Large intestine (tissue), 3 donors: Measurements from ENCODE around the gene SHANK2. TPM values are rescaled to one million over a fixed set of nuclear protein-coding genes. Genes with fewer than 3 reads are reported as not detected.

Experiments used
- DNase-seq, 2 donors: peaks; one replicate each; pipeline versions ENCODE4 v3.0.0 to v3.0.0-alpha.2; 2013
- H3K27ac ChIP-seq: one replicate; pipeline ENCODE4 v1.5.1; 2013; ENCODE audit warnings: low read length
- H3K27me3 ChIP-seq: 2 replicates; pipeline ENCODE4 v1.6.1; 2013; ENCODE audit warnings: low read length; ENCODE audit not compliant: control insufficient read depth, insufficient read depth
- H3K36me3 ChIP-seq: 2 replicates; pipeline ENCODE4 v1.6.1; 2013; ENCODE audit warnings: low read length; ENCODE audit not compliant: control insufficient read depth, insufficient read depth
- H3K4me1 ChIP-seq: one replicate; pipeline ENCODE4 v1.6.1; 2013; ENCODE audit warnings: low read length; ENCODE audit not compliant: control insufficient read depth, insufficient read depth
- H3K4me3 ChIP-seq: one replicate; pipeline ENCODE4 v1.5.1; 2013; ENCODE audit warnings: low read length
- H3K9me3 ChIP-seq: one replicate; pipeline ENCODE4 v1.6.1; 2013; ENCODE audit warnings: mild to moderate bottlenecking, low read depth, low read length, moderate library complexity; ENCODE audit not compliant: control insufficient read depth
- WGBS: methylation state at CpG from one replicate; pipeline ENCODE4 v1.1.5; 2013; ENCODE audit warnings: low lambda C conversion rate; ENCODE audit not compliant: insufficient coverage; 5-methylcytosine and 5-hydroxymethylcytosine counted together
- polyA plus RNA-seq: library from polyadenylated mRNA; unstranded; fragments of 120-200 nt; gene quantifications from one replicate; pipeline ENCODE4 v1.2.1, GENCODE V29; 2013

SHANK2 gene
- polyA plus RNA-seq, 1 donor, result 16.5 TPM

DNA sequence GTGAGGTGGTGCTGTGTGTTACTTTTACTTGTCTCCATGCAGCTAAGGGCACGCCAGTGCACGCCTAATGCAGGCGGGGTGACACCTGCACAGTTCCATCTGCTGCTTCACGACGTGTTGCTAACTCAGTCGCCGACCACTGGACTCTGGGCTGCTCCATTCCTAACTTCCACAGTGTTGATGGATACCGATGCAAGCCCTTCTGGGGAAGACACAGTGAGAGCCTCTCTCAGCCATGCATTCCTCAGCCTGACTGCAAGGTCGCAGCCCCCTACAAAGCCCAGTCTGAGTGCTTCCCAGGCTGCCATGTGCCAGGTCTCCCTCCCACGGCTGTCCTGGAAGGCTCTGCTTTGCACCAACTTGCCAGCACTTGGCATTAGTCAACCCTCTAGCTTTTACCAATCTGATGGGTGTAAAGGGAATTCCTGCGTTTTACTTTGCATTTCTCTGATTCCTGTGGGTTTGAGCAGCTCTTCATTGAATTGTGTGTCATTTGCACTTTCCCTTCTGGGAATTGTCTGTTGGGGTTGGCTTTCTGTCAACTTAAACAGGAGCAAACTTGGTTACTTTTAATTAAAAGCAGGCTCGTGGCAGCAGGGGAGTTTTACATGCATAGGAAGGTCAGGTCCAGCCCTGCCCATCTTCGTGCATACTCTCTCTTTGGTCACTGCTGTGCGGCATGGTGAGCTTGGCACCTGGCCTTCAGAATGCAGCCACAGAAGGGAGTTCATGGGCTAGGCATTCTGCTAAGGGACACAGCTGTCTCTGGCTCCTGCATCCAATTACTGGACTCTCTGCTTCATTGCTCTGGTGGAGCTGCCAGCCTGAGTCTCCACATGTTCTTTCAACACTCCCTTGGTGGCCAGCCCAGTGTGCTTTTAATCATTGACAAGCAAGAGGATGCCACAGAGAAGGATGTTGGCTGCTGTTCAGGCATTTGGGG lies 34.6 kb upstream of the SHANK2 start:
- 63% methylated on average over 1 of the region's 14 CpGs for WGBS
- Histone ChIP-seq H3K36me3 (no peaks in the 10 kb centered on the region), H3K4me1 (peaks cover 31% of the 10 kb centered on the region), H3K27ac (no peak overlapping the region), H3K27me3 (no peaks in the 10 kb centered on the region), H3K9me3 (peaks cover 3% of the 10 kb centered on the region), H3K4me3 (no peak overlapping the region)
- no peak for DNase-seq

DNA sequence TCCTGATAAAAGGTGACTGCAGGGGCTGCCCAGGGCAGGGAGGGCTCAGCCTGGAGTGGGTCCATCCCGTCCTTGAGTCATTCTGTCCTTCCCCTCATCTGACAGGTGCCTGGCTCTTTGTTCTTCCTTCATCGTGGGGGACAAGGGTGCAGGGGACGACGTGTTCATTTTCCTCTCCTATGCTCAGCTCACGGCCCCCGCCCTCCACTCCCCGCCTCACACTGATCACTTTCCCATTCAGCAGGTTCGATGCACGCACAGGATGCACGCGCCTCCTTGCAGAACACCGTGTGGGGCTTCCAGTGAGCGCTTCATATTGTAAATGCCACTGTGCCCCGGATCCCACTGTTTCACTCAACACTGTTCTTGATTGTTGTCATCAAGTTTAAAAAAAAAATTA lies 32.7 kb upstream of the SHANK2 start:
- H3K36me3 ChIP-seq, result no peaks in the 10 kb centered on the region
- no peaks in the 10 kb centered on the region for H3K9me3 ChIP-seq
- H3K27ac ChIP-seq, result no peak overlapping the region
- no peak for DNase-seq
- H3K4me3 ChIP-seq, result no peak overlapping the region
- H3K27me3 ChIP-seq, result no peaks in the 10 kb centered on the region
- H3K4me1 ChIP-seq, result peaks cover 32% of the 10 kb centered on the region
- 100% methylated on average over 2 of the region's 14 CpGs for WGBS

DNA sequence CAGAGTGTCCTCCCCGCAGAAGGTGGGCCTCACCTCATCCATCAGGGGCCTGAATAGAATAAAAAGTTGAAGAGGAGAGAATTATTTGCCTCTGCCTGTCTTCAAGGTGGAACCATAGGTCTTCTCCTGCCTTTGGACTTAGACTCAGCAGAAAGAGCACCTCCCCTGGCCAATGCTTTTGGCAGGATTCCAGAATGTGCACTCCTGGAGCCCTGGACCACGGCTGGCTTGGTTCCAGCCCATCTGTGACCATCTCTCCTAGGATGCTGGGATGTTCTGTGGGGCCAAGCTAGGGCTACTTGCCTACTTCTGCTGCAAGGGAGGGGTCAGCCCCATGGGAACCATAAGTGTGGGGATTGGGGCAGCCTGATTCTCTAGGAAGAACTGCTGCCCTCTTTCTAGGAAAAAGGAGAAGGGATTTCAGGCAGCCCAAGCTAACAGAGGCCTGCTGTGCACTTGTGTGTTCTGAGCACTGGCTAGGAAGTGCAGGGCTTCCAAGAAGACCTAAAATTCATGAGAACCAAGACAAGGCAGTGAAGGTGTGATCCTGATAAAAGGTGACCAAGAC lies 32.2 kb upstream of the SHANK2 start:
- Histone ChIP-seq H3K9me3 (no peaks in the 10 kb centered on the region), H3K36me3 (no peaks in the 10 kb centered on the region), H3K4me1 (peaks cover 32% of the 10 kb centered on the region), H3K27me3 (no peaks in the 10 kb centered on the region), H3K4me3 (no peak overlapping the region), H3K27ac (peak overlapping the region; percentile 50)
- peak in 1 of 2 donors; percentile 47 for DNase-seq
- WGBS, result no CpG with 5 or more reads among the region's 2 CpGs

DNA sequence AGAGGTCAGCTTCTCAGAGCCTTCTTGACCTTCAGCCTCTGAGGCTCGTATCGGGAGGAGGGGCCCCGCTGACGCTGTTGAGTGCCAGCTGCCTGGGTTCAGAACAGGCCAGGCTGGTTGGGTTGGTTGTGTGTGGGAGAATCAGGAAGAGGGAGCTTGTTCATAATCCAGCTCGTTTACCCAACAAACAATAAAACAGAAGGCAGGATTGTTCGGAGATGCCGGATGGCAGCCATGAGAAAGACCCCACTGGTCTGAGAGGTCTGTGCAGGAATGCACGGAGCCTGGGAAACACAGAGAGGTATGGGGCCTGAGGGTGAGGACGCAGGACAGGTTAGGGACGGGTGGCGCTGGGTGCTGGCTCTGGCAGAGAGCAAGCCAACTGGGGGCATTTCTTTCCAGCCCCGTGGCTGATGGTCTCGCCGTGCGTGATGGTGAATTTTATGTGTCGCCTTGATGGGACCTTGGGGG lies 31.6 kb upstream of the SHANK2 start:
- no peaks in the 10 kb centered on the region for H3K27me3 ChIP-seq
- H3K9me3 ChIP-seq, result no peaks in the 10 kb centered on the region
- peak overlapping the region; percentile 50 for H3K27ac ChIP-seq
- peak; percentile 69 to 86 for DNase-seq
- H3K36me3 ChIP-seq, result no peaks in the 10 kb centered on the region
- H3K4me3 ChIP-seq, result peak overlapping the region; percentile 12
- WGBS, result no CpG with 5 or more reads among the region's 16 CpGs
- H3K4me1 ChIP-seq, result peaks cover 32% of the 10 kb centered on the region

DNA sequence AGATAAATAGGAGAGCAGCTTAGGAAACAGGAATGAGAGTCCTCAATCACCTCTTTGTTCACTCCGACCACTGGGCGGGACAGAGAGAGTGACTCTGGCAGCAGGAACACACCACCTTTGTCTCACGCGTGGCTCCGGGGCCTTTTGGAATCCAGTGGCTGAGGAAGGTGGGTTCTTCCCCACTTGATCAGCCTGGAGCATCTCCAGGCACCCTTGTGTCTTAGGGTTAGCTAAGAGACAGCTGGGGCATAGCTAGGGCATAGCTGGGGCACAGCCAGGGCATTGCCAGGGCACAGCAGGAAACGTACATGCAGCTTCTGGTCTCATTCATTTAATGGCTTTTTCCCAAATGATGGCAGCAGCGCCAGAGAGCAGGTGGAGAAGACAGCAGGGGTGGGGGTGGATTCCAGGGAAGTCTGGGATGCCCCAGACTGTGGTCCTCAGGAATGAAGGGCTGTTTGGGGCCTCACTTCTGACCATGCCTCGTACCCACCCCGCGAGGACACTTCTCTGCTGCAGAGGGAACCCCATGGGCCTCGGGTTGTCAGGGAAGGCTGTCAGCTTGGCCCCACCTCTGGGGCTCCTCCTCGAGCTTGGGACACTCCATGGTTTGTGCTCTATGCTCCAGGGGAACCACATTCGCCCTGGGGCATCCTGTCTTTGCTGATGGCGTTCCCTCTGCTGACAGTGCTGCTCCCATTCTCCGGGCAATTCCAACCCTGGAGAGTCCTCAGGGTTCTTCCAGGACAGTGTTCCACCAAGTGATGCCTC lies 30.4 kb upstream of the SHANK2 start:
- peak in 1 of 2 donors; percentile 55 for DNase-seq
- no peaks in the 10 kb centered on the region for H3K9me3 ChIP-seq
- peaks cover 32% of the 10 kb centered on the region for H3K4me1 ChIP-seq
- H3K27me3 ChIP-seq, result no peaks in the 10 kb centered on the region
- WGBS, result 80% methylated on average over 1 of the region's 15 CpGs
- no peaks in the 10 kb centered on the region for H3K36me3 ChIP-seq
- H3K4me3 ChIP-seq, result no peak overlapping the region
- H3K27ac ChIP-seq, result peak overlapping the region; percentile 55

DNA sequence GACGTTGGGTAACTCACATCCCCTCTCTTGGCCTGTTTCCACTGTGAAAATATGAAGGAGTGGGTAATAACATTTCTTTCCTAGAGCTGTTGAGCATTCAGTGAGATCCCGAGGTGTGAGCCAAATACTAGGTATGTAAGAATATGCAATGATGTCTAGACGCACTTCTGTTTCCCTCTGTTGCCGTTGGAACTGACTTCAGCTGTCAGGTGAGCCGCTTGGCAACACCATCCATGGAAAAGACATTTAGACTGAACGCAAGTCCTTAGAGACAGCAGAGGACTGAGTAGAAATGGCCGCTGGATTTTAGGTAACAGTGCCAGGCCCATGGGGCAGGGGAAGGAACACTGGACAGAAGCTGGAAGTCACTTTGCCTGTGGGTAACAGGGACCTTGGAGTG lies 29.5 kb upstream of the SHANK2 start:
- DNase-seq, result no peak
- H3K4me3 ChIP-seq, result no peak overlapping the region
- no peak overlapping the region for H3K27ac ChIP-seq
- H3K27me3 ChIP-seq, result no peaks in the 10 kb centered on the region
- H3K4me1 ChIP-seq, result peaks cover 32% of the 10 kb centered on the region
- WGBS, result 100% methylated on average over 1 of the region's 7 CpGs
- H3K36me3 ChIP-seq, result no peaks in the 10 kb centered on the region
- no peaks in the 10 kb centered on the region for H3K9me3 ChIP-seq

DNA sequence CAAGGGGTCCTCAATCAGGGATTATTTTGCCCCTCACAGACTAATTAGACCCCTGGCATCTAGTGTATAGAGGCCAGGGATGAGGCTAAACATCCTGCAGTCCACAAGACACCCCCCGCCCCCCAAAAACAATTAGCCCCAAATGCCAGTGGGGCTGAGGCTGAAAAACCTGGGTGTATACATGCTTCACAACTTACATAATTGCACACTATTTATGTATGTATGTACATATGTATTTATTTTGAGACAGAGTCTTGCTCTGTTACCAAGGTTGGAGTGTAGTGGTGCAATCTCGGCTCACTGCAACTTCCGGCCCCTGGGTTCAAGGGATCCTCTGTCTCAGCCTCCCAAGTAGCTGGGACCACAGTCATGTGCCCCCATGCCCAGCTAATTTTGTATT lies 28.8 kb upstream of the SHANK2 start:
- WGBS, result no CpG with 5 or more reads among the region's 3 CpGs
- Histone ChIP-seq H3K4me1 (peaks cover 32% of the 10 kb centered on the region), H3K9me3 (no peaks in the 10 kb centered on the region), H3K27me3 (no peaks in the 10 kb centered on the region), H3K36me3 (no peaks in the 10 kb centered on the region), H3K27ac (no peak overlapping the region), H3K4me3 (no peak overlapping the region)
- no peak for DNase-seq

DNA sequence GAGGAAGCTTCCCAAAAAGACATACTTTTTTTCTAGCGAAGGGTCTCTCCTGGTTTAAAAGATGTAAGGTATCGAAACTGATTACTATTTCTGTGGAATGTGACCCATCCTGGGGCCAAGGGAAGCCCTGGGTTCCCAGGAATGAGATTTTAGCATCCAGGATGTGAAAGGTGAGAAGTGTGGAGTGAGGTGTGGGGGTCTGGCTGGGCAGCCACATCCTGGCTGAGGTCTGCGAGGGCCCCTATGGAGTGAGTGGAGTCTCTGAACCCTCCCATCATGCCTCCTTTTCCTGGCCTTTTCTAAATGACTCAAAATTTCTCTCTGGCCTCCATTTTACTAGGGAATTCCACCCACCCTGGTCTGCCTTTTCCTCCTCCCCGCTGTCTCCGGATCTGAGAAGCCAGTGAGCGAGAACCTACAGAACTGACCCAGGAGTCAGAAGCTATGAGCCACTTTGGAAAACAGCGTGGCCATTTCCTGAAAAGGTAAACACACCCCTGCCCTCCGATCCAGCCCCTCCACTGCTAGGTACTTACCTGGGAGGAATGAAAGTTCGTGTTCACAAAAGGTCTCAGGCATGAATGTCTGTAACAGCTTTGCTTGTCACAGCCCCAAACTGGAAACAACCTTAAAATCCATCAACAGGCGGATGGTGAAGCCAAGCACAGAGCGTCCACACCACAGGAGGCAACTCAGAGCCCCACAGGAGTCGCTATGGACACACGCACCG lies 27.7 kb upstream of the SHANK2 start:
- WGBS, result 80% methylated on average over 2 of the region's 14 CpGs
- Histone ChIP-seq H3K27me3 (no peaks in the 10 kb centered on the region), H3K36me3 (no peaks in the 10 kb centered on the region), H3K9me3 (no peaks in the 10 kb centered on the region), H3K4me3 (no peak overlapping the region), H3K27ac (no peak overlapping the region), H3K4me1 (peaks cover 32% of the 10 kb centered on the region)
- DNase-seq, result no peak

DNA sequence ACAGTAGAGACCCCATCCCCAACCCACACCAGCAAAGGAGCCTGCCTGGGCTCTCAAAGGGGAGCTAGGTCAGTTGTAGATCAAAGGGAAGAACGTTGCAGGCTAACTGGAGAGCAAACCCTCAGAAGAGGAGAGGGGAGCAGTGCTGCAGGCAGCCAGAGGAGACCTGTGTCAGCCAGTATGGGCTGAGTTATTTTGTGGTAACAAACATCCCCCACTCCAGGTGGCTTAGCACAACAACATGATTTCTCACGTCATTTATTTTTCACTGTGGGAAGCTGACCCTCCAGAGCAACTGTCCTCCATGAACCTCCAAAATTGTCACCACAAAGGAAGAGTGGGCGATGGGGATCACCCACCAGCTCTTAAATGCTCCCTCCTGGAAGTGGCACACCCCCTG lies 19.8 kb upstream of the SHANK2 start:
- H3K27me3 ChIP-seq, result no peaks in the 10 kb centered on the region
- H3K4me3 ChIP-seq, result no peak overlapping the region
- WGBS, result no CpG with 5 or more reads among the region's 3 CpGs
- no peak for DNase-seq
- H3K9me3 ChIP-seq, result no peaks in the 10 kb centered on the region
- H3K4me1 ChIP-seq, result peaks cover 22% of the 10 kb centered on the region
- no peak overlapping the region for H3K27ac ChIP-seq
- H3K36me3 ChIP-seq, result no peaks in the 10 kb centered on the region
